Stimulated activated CD4-positive, alpha-beta T cell treated with anti-CD3 and anti-CD28 coated beads, Interleukin-12 subunit alpha, Interleukin-12 subunit beta, amount 100 ng/mL, for 48 hours (primary cell): ENCODE measurements around the gene PPFIA2.

Experiments used
- DNase-seq, 3 donors: peaks; one replicate each; pipeline ENCODE4 v3.0.0-alpha.2; 2020; ENCODE audit warnings: low read depth in 2 of 3, low spot score in 1 of 3

PPFIA2 gene

DNA sequence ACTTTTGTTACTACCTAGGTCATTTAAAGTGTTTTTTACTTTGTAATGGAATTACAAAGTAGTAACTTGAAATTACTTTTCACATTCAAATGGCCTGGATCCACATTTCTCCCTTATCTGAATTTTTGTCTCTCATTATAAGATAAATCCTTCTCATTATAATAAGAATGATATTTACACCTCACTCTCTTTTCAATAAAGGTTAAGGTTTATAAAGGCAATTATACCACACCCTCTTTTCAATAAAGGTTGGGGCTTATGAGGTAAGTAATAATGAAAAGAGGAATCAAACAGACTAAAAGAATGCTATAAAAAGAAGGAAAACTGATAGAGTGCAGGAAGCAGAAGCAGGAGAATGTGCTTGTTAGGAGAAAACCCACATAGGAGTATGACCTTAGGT, 470.5 kb downstream of the PPFIA2 start:
- DNase-seq, result no peak

DNA sequence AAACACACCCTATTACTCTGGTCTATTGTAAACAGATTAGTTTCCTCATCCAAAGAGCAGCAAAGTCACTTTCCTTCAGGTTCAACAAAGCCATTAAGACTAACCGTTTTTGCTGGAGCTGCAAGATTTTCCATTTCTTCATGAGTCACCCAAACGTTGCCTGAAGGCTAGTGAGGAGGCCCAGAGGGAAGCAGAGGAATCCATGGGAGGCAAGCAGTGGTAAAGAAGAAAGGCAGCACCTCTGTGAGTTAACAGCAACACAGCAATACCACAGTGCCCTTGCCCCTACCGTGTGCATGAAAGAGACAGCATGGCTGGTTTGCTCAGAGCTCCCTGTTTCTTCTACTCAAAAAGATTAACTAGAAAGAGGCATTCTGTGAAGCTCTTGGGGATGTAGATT, 475.0 kb downstream of the PPFIA2 start:
- no peak for DNase-seq

DNA sequence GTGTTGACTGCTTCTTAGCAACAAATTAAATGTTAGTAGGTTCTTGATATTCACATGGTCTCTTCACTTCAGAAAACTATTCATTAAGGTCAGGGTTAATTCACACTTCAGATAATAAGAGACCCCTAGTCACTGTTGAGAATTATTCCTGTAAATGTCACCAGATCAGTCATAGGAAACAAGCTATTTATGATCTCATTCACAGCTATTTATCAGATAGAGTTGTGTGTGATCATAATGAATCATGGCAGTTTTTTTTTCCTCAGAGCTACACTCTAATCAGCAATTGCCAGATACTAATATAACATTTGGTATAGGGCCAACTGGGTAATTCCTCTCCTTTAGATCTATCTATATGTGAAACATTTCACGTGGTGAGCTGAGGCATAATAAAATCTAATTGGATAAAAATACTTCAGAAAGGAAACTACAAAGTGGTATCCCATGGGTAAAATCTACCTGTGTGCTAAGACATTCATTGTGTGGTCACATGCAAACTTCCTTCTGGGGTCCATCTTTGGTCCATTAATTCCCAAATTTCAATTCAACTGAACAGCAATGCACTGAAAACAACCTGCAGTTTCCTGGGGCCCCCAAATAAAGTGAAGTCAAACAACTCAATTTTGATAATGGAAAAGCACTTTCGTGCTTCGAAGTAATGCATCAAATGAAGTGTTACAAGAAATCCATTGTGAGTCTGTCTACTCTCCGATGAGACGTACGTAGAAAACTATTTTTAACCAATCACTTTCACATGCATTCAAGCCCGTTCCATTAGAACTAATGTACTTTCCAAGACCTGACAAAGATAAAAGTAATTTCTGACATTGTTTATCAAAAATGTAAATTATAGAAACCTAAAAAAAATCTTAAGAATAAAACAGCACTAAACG, 484.3 kb downstream of the PPFIA2 start:
- DNase-seq, result no peak

- no peak for DNase-seq
Observed at GRCh38 chr12:81270385-81270784, 488.8 kb downstream of the PPFIA2 start.

- DNase-seq, result no peak
Observed at GRCh38 chr12:81263072-81263471, 496.1 kb downstream of the PPFIA2 start.

DNA sequence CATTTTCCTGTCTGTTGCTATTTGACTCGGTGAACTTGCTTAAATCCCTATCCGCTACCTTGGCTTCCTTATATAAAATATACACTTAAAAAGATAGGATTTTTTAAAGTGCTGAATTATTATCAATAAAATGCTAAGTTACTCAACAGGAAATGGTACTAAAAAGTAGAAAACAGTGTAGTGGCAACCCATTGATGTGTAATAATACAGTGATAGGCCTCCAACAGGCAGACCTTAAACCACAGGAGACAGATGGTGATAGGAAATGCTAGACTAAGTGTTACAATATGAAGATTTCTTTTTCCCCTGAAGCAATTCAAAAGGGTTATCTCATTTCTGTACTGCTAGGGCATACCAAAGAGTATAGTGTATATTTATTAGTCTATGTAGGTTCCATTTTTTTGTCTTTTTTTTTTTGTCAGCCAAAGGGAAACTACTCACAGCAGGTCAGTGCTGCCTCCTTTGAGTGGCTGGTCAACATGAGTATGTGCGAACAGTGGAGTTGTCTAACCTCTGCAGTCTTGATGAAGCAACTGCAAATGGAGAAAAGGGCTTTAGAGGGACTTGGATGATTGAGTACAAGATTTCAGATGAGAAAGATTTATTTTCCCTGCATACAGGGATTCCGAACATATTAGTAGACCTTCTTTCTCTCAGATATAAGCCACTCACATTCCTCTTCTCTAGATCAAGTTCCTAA, 497.5 kb downstream of the PPFIA2 start:
- DNase-seq, result no peak

GRCh38 chr12:81259360-81259759, 499.8 kb downstream of the PPFIA2 start:
- DNase-seq, result no peak

DNA sequence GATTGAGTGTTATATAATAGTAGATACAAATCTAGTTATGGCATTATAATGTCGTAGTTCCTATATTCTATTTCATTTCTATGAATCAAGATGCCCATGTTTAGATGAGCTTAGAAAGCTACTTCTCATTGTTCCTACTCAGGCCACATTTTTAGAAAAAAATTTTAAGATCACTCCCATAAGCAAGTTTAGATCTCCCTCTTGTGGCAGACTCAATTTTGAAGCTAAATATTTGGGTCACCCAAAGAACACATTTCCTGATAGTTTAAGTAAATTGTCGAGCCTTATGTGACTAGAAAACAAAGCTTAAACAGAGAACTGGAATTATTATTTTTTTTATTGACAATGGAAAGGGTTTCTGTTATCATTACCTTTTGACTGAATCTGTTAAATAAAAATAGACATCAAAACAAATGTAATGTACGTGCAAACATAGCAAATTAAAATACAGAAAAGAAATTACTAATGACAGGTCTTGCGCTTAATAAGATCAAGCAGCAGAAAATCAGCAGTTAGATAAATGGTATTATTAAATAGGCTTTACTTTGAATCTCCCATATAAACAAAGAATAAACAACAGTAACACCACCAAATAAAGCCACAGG, 501.1 kb downstream of the PPFIA2 start:
- no peak for DNase-seq

- DNase-seq, result no peak
Observed at GRCh38 chr12:81255947-81256346, 503.2 kb downstream of the PPFIA2 start.

DNA sequence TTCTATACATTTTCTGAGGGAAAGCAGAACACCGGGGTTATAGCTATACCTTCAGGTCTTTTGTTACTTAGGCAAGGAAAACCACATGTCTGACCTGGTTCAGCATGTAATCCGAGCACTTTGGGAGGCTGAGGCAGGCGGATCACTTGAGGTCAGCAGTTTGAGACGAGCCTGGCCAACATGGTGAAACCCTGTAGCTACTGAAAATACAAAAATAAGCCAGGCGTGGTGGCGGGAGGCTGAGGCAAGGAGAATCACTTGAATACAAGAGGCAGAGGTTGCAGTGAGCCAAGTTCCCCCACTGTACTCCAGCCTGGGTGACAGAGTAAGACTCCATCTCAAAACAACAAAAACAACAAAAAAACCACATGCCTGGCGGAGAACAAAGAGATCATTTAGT, 503.7 kb downstream of the PPFIA2 start:
- DNase-seq, result no peak

- DNase-seq, result no peak
Observed at GRCh38 chr12:81253360-81253759, 505.8 kb downstream of the PPFIA2 start.

DNA sequence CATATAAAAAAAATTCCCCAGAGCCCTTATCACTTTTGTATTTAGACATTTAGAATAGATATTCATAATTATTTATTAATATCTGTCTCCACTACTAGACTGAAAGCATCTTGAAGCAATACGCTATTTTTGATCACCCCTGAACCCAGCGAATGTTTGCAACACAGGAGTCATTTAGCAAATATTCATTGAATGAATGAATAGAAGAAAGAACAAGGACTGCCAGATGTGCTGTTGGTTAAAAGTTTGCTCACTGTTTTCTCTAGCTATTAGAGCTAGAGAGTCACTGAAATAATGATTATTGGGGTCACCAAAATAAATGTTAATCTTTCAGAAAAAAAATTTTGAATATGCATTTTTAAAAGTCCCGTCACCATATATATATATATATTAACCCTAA, 506.9 kb downstream of the PPFIA2 start:
- DNase-seq, result no peak

- DNase-seq, result no peak
Observed at GRCh38 chr12:81249976-81250375, 509.2 kb downstream of the PPFIA2 start.

- DNase-seq, result no peak
Observed at GRCh38 chr12:81245907-81246570, 513.1 kb downstream of the PPFIA2 start.

GRCh38 chr12:81245458-81245857, 513.7 kb downstream of the PPFIA2 start:
- DNase-seq, result no peak

- DNase-seq, result no peak
Observed at GRCh38 chr12:81231574-81232368, 527.4 kb downstream of the PPFIA2 start.

DNA sequence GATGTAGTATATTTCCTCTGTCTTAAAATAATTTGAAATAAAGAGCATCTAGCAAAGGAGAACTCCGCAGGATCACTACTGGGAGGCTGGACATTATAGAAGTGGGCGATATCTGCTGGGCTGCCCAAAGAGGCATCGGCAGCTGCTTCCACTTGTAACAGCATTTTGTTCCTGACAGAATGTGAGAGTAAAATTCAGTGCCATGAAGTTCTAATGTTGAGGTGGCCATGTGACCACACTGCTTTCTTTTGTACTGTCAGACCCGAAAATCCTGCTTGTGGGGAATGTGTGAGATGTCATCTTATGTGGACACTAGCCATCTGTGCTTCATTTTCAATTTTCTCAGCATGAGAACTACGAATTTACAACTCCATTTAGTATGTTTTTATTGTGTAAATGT, 529.4 kb downstream of the PPFIA2 start:
- no peak for DNase-seq

DNA sequence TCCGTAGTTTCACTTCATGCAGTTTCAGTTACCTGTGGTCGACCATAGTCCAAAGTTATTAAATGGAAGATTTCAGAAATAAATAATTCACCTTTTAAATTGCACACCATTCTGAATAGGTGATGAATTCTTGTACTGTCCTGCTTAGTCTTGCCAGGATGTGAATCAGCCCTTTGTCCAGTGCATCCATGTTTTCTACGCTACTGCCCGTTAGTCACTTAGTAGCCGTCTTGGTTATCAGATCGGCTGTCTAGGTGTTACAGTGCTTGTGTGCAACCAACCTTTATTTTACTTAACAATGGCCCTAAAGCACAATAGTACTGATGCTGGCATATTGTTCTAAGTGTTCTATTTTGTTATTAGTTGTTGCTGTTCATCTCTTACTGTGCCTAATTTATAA, 534.5 kb downstream of the PPFIA2 start:
- DNase-seq, result no peak

DNA sequence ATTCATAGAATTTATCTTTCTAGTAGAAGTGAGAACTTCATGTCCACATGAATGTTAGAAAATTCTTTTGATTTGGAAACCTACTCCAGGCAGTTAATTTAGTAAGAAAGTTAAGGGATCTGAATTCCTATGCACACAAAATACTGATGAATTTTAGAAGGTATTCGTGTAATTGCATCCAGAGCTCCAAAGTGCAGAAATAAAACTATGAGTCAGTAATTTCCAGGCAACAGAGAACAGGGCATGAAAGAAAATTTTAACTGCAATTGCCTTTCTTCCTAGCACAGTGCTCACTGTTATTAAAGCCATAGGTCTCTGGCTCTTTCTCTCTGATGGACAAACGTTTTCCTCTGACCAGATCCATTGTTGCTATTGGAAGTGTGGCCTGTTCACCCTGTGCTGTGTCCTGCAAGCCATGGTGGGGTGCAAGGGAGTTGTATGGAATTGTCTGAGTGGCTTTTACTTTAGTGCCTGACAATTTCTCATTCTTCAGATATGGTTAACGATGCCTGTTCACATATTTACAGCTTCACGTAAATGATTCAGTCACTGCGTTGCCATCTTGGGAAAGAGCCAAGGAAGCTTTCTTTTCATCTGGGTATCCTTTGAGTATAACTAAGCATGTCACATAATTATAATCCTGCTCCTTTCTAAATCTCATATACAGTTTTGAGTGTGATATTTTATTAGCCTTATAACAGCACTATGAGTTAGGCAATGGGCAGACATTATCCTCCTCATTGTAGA, 536.1 kb downstream of the PPFIA2 start:
- DNase-seq, result no peak

GRCh38 chr12:81221681-81222080, 537.5 kb downstream of the PPFIA2 start:
- no peak for DNase-seq
